SK-N-SH (cell line): ENCODE results near the gene AP1B1. TPM values are rescaled to one million over a fixed set of nuclear protein-coding genes. Genes with fewer than 3 reads are reported as not detected.

Experiments used
- CTCF ChIA-PET: fragments of 300-600, 350-600 bp; formaldehyde crosslinking; extraction: SDS; loops from one replicate; lab custom pipeline; 2021; lab: Yijun Ruan, JAX
- POLR2A ChIA-PET: fragments of 350-600 bp; sonication (Branson Sonifier 250); formaldehyde crosslinking; extraction: SDS; loops from one replicate; lab custom pipeline; 2020; ENCODE audit warnings: antibody characterized with exemption, inconsistent platforms; lab: Yijun Ruan, JAX
- DNase-seq: peaks from one replicate; pipeline ENCODE4 v3.0.0; 2012
- H2AFZ ChIP-seq: fragments of 200-600 bp; sonication (generic); 2 replicates; pipeline ENCODE4 v1.8.1; 2016; ENCODE audit warnings: antibody characterized with exemption, mild to moderate bottlenecking, low read depth
- H3F3A ChIP-seq: fragments of 200-600 bp; sonication (generic); replicated peaks from 2 replicates; pipeline ENCODE3; 2016; ENCODE audit warnings: antibody characterized with exemption, mild to moderate bottlenecking; ENCODE audit not compliant: insufficient read depth
- H3K27ac ChIP-seq, 2 experiments: fragments of 200-500 bp in 1 of 2; fragments of 200-600 bp in 1 of 2; sonication (Bioruptor generic) in 1 of 2; sonication (generic), shearing (Covaris generic) in 1 of 2; 2 replicates each; pipeline versions ENCODE4 v1.5.1 to v1.6.1; 2014 to 2016; ENCODE audit warnings: low read depth in 2 of 2, inconsistent platforms in 1 of 2, low read length in 1 of 2, mild to moderate bottlenecking in 1 of 2, mixed read lengths in 1 of 2
- H3K27me3 ChIP-seq: fragments of 200-600 bp; sonication (generic), shearing (Covaris generic); 2 replicates; pipeline ENCODE4 v1.6.1; 2016; ENCODE audit warnings: mixed run types; ENCODE audit not compliant: insufficient read depth
- H3K36me3 ChIP-seq, 2 experiments: fragments of 200-500 bp in 1 of 2; fragments of 200-600 bp in 1 of 2; sonication (Bioruptor generic) in 1 of 2; sonication (generic) in 1 of 2; replicated peaks in 1 of 2; 2 replicates each; pipeline versions ENCODE3 to v1.5.1; 2014 to 2016; ENCODE audit warnings: low read length in 1 of 2, mild to moderate bottlenecking in 1 of 2; ENCODE audit not compliant: insufficient read depth in 2 of 2, control insufficient read depth in 1 of 2
- H3K4me1 ChIP-seq, 2 experiments: fragments of 200-500 bp in 1 of 2; fragments of 200-600 bp in 1 of 2; sonication (Bioruptor generic) in 1 of 2; sonication (generic), shearing (Covaris generic) in 1 of 2; 2 replicates each; pipeline versions ENCODE4 v1.5.1 to v1.6.1; 2014 to 2016; ENCODE audit warnings: low read depth in 1 of 2, low read length in 1 of 2, mixed run types in 1 of 2; ENCODE audit not compliant: insufficient read depth in 2 of 2, control insufficient read depth in 1 of 2
- H3K4me2 ChIP-seq: fragments of 200-600 bp; sonication (generic), shearing (Covaris generic); 2 replicates; pipeline ENCODE4 v1.6.1; 2017; ENCODE audit warnings: mixed run types
- H3K4me3 ChIP-seq, 2 experiments: fragments of 200-500 bp in 1 of 2; fragments of 200-600 bp in 1 of 2; sonication (Bioruptor generic) in 1 of 2; sonication (generic), shearing (Covaris generic) in 1 of 2; 2 replicates each; pipeline versions ENCODE4 v1.5.1 to v1.8.1; 2014 to 2016; ENCODE audit warnings: low read depth in 2 of 2, inconsistent platforms in 1 of 2, low read length in 1 of 2, mild to moderate bottlenecking in 1 of 2, mixed read lengths in 1 of 2, moderate library complexity in 1 of 2
- H3K79me2 ChIP-seq: fragments of 200-600 bp; sonication (generic); 2 replicates; pipeline ENCODE4 v1.8.1; 2017; ENCODE audit warnings: mild to moderate bottlenecking; ENCODE audit not compliant: insufficient read depth
- H3K9ac ChIP-seq: fragments of 200-600 bp; sonication (generic); 2 replicates; pipeline ENCODE4 v1.6.1; 2017; ENCODE audit warnings: mixed run types
- H3K9me2 ChIP-seq: fragments of 200-600 bp; sonication (generic); 2 replicates; pipeline ENCODE4 v1.6.1; 2017; ENCODE audit warnings: mixed run types
- H3K9me3 ChIP-seq: fragments of 200-600 bp; sonication (generic); 2 replicates; pipeline ENCODE4 v1.6.1; 2017; ENCODE audit warnings: mixed run types, mild to moderate bottlenecking, moderate library complexity
- H4K20me1 ChIP-seq: fragments of 200-600 bp; sonication (generic); 2 replicates; pipeline ENCODE4 v1.6.1; 2017; ENCODE audit warnings: mild to moderate bottlenecking, mixed run types; ENCODE audit not compliant: insufficient read depth
- CHD2 ChIP-seq: fragments of 150-350 bp; IDR thresholded peaks from 2 replicates; pipeline ENCODE4 v1.6.1; 2018; ENCODE audit warnings: low read length; ENCODE audit not compliant: partially characterized antibody
- ELF1 ChIP-seq: IDR thresholded peaks from 2 replicates; pipeline ENCODE4 v1.4.0; 2012
- EZH2phosphoT487 ChIP-seq: fragments of 200-600 bp; sonication (generic); IDR thresholded peaks from 2 replicates; pipeline ENCODE4 v1.6.1; 2017; ENCODE audit warnings: low read depth, mixed run types, mild to moderate bottlenecking, antibody characterized with exemption, moderate library complexity, borderline replicate concordance
- FOSL2 ChIP-seq: IDR thresholded peaks from 2 replicates; pipeline ENCODE4 v1.4.0; 2012; ENCODE audit warnings: low read depth, mild to moderate bottlenecking, moderate library complexity, borderline replicate concordance
- GABPA ChIP-seq: IDR thresholded peaks from 2 replicates; pipeline ENCODE4 v1.4.0; 2012; ENCODE audit warnings: low read depth, mild to moderate bottlenecking
- GATA2 ChIP-seq: sonication (generic); formaldehyde crosslinking; IDR thresholded peaks from 2 replicates; pipeline ENCODE4 v1.5.0; 2020; ENCODE audit warnings: mild to moderate bottlenecking, missing genetic modification reagents
- MXI1 ChIP-seq: IDR thresholded peaks from 2 replicates; pipeline ENCODE4 v1.6.1; 2012; ENCODE audit warnings: mild to moderate bottlenecking, low read depth, low read length, improper control_type of control experiment
- NFIC ChIP-seq: IDR thresholded peaks from 2 replicates; pipeline ENCODE4 v1.4.0; 2012; ENCODE audit warnings: borderline replicate concordance
- NRF1 ChIP-seq: IDR thresholded peaks from 2 replicates; pipeline ENCODE4 v1.6.1; 2012; ENCODE audit warnings: low read depth, mild to moderate bottlenecking, low read length
- RAD21 ChIP-seq: IDR thresholded peaks from 2 replicates; pipeline ENCODE4 v1.6.1; 2012; ENCODE audit warnings: mild to moderate bottlenecking, low read length
- RCOR1 ChIP-seq: fragments of 150-350 bp; IDR thresholded peaks from 2 replicates; pipeline ENCODE4 v1.6.1; 2017; ENCODE audit warnings: antibody characterized with exemption, low read length
- RXRA ChIP-seq: IDR thresholded peaks from 2 replicates; pipeline ENCODE4 v1.4.0; 2012; ENCODE audit warnings: low read depth, mild to moderate bottlenecking, borderline replicate concordance
- SIN3A ChIP-seq: IDR thresholded peaks from 2 replicates; pipeline ENCODE4 v1.6.1; 2012; ENCODE audit warnings: low read depth, mild to moderate bottlenecking, low read length, moderate library complexity, borderline replicate concordance
- TAF1 ChIP-seq: IDR thresholded peaks from 2 replicates; pipeline ENCODE4 v1.6.1; 2012; ENCODE audit warnings: low read depth, mild to moderate bottlenecking, low read length, moderate library complexity, borderline replicate concordance
- TCF12 ChIP-seq: IDR thresholded peaks from 2 replicates; pipeline ENCODE4 v1.4.0; 2012
- TEAD4 ChIP-seq: IDR thresholded peaks from 2 replicates; pipeline ENCODE4 v1.4.0; 2012; ENCODE audit warnings: mild to moderate bottlenecking, borderline replicate concordance; ENCODE audit not compliant: insufficient read depth
- WGBS: methylation state at CpG from one replicate; pipeline ENCODE4 v1.1.6; 2017; ENCODE audit warnings: low lambda C conversion rate; 5-methylcytosine and 5-hydroxymethylcytosine counted together
- polyA plus RNA-seq, 3 experiments: library from polyadenylated mRNA; depleted of rRNA; stranded (reverse); fragments of >200 nt; gene quantifications; 2 replicates each; pipeline ENCODE4 v1.2.3, GENCODE V29; 2012
- TF ChIP-seq, protein P1 (sequence below): fragments of 200-600 bp; sonication (generic); IDR thresholded peaks from 2 replicates; pipeline ENCODE4 v1.6.1; 2017; ENCODE audit warnings: antibody characterized with exemption, mild to moderate bottlenecking, moderate library complexity
- TF ChIP-seq, protein P2 (sequence below): IDR thresholded peaks from 2 replicates; pipeline ENCODE4 v1.4.0; 2012; ENCODE audit warnings: low read depth
- TF ChIP-seq, protein P3 (sequence below): IDR thresholded peaks from 2 replicates; pipeline ENCODE4; 2012
- TF ChIP-seq, protein P4 (sequence below): fragments of 150-350 bp; IDR thresholded peaks from 2 replicates; pipeline ENCODE4 v1.6.1; 2016; ENCODE audit warnings: mild to moderate bottlenecking, low read depth, low read length

Gene AP1B1
- polyA plus RNA-seq, 1 of the 3 experiments (the other 2 are of a cell fraction) = 51.9 TPM

DNA sequence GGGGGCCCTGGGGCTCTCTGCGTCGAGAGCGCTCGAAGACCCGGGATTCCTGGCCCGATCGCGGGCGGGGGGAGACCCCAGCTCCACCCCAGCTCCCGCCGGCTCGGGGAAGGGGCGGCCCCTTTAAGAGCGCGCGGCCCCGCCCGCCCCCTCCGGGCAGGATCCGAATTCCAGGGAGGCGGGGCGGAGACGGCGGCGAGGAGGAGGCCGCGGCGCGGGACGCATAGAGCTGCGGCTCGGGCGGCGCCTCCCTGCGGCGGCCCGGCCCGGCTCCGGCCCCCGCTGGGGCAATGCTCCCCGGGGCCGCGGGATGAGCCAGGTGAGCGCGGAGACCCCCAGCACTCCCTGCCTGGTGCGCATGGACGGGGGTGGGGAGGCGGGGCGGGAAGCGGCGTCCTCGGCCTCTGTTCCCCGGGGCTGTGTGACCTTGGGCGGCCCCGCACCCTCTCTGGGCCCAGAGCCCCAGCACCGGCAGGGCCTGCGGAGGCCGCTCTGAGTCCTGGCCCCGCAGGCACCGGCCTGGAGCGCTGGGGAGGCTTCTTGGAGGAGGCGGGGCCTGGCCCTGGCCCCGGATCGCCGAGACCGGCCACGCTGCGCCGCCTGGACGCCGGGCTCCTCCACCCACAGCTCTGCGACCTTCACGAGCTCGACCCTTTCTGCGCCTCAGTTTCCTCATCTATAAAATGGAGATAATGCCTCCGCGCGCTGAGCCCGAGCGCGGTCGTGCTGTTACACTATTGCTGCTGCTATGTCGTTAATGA, 81.4 kb downstream of the AP1B1 start:
- DNase-seq = peak; percentile 93
- Histone ChIP-seq H3K4me2 (peak overlapping the region; percentile 91), H3K9me3 (no peaks in the 10 kb centered on the region), H3K79me2 (peaks cover 30% of the 10 kb centered on the region), H3K9ac (peak overlapping the region; percentile 90), H3K27me3 (no peaks in the 10 kb centered on the region), H4K20me1 (peaks cover 9% of the 10 kb centered on the region; the same call in 1 of the 2 replicates), H2AFZ (peak overlapping the region; percentile 89; the same call in 1 of the 2 replicates), H3K9me2 (no peaks in the 10 kb centered on the region), H3K36me3 (peaks cover 0 to 2% of the 10 kb centered on the region in 2 experiments), H3K27ac (peak overlapping the region; percentile 88 to 89), H3F3A (peaks cover 5% of the 10 kb centered on the region), H3K4me3 (peak overlapping the region; percentile 74 to 85), H3K4me1 (peaks cover 18 to 50% of the 10 kb centered on the region in 2 experiments; a peak in 3 of 4 replicates)
- ChIA-PET CTCF (interaction anchor here (0.7 to 3.3 kb wide), 13 partner anchors 10 to 62 kb away, joined by 3 to 63 read pairs (median 4); partner anchors contain the start of gene EWSR1), POLR2A (interaction anchor here (1.1 kb wide), 1 partner anchor 247 kb away, joined by 4 read pairs; the partner anchor contains the start of gene THOC5)
- TF ChIP-seq EZH2phosphoT487 (no peak), SIN3A (0 out of 2 replicates have a peak, but pooled peaks have one; percentile 27), TEAD4 (peak; percentile 50; the same call in 1 of the 2 replicates), NRF1 (no peak), MXI1 (0 out of 2 replicates have a peak, but pooled peaks have one; percentile 37), ELF1 (no peak), GABPA (no peak), TAF1 (peak; percentile 32)
- TF ChIP-seq, protein P1, sequence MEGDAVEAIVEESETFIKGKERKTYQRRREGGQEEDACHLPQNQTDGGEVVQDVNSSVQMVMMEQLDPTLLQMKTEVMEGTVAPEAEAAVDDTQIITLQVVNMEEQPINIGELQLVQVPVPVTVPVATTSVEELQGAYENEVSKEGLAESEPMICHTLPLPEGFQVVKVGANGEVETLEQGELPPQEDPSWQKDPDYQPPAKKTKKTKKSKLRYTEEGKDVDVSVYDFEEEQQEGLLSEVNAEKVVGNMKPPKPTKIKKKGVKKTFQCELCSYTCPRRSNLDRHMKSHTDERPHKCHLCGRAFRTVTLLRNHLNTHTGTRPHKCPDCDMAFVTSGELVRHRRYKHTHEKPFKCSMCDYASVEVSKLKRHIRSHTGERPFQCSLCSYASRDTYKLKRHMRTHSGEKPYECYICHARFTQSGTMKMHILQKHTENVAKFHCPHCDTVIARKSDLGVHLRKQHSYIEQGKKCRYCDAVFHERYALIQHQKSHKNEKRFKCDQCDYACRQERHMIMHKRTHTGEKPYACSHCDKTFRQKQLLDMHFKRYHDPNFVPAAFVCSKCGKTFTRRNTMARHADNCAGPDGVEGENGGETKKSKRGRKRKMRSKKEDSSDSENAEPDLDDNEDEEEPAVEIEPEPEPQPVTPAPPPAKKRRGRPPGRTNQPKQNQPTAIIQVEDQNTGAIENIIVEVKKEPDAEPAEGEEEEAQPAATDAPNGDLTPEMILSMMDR = peak; percentile 15; the same call in 1 of the 2 replicates
- WGBS = 31% methylated on average over 24 of the region's 83 CpGs

DNA sequence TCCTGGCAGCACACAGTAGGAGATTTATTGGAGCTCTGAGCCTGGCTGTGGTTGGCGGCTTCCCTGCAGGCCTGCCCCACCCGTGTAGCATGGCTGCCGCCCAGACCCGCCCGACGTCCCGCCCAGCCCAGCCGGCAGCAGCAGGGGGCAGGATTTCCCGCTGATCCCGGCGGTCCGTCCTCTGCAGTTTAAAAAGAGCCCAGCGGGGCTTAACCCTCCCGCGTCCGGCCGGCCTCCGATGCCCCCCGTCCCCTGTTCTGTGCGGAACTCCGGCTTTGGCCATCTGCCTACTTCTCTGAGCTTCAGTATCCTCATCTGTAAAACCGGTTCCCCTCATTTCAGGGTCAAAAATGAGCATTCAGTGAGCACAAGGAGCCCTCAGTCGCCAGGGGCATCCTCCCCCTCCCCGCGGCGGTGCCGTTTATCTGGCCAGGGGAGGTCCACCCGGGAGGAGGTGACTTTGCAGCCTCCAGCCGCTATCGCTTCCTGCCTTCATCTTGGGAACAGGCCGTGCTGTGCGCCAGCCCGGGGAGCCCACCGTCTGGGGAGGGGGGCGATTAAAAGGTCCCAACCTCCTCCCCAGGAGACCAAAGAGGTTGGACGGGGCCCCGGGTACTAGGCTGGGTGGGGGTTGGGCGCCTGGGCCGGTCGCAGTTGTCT, 82.1 kb downstream of the AP1B1 start, which contains the start of gene GAS2L1:
TSS of gene GAS2L1 (plus strand) at position 476 of the 660 bp plus-strand sequence. CDS start 1,456 bp downstream, outside the sequence.
- Histone ChIP-seq H3K27ac (peak within 1 kb of the TSS; percentile 88 to 89), H3K4me3 (peak within 1 kb of the TSS; percentile 74 to 85), H4K20me1 (peaks cover 7% of the 10 kb centered on the region; the same call in 1 of the 2 replicates), H3F3A (peaks cover 5% of the 10 kb centered on the region), H3K4me2 (peak within 1 kb of the TSS; percentile 91), H3K9me2 (no peaks in the 10 kb centered on the region), H2AFZ (peak within 1 kb of the TSS; percentile 89), H3K9ac (peak within 1 kb of the TSS; percentile 90), H3K36me3 (peaks cover 0 to 1% of the 10 kb centered on the region in 2 experiments), H3K4me1 (peaks cover 15 to 51% of the 10 kb centered on the region in 2 experiments; a peak in 3 of 4 replicates), H3K79me2 (peaks cover 30% of the 10 kb centered on the region), H3K27me3 (no peaks in the 10 kb centered on the region), H3K9me3 (no peaks in the 10 kb centered on the region)
- WGBS = 2% methylated on average over 13 of the region's 40 CpGs
- DNase-seq = peak; percentile 96
- POLR2A ChIA-PET = interaction anchor here (1.1 kb wide), 1 partner anchor 248 kb away, joined by 4 read pairs; the partner anchor contains the start of gene THOC5
- CTCF ChIA-PET = interaction anchor here (0.6 to 3.3 kb wide), 17 partner anchors 8 to 69 kb away, joined by 3 to 63 read pairs (median 4); partner anchors contain the start of gene EWSR1
- 0 out of 2 replicates have a peak, but pooled peaks have one; percentile 23 for TF ChIP-seq GABPA
- no peak for TF ChIP-seq MXI1
- TF ChIP-seq, protein P2, sequence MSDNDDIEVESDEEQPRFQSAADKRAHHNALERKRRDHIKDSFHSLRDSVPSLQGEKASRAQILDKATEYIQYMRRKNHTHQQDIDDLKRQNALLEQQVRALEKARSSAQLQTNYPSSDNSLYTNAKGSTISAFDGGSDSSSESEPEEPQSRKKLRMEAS = 0 out of 2 replicates have a peak, but pooled peaks have one; percentile 37
- TF ChIP-seq RAD21 = peak; percentile 65
- no peak for TF ChIP-seq NRF1
- no peak for TF ChIP-seq RXRA
- TF ChIP-seq NFIC = no peak
- no peak for TF ChIP-seq GATA2
- TF ChIP-seq, protein P3, sequence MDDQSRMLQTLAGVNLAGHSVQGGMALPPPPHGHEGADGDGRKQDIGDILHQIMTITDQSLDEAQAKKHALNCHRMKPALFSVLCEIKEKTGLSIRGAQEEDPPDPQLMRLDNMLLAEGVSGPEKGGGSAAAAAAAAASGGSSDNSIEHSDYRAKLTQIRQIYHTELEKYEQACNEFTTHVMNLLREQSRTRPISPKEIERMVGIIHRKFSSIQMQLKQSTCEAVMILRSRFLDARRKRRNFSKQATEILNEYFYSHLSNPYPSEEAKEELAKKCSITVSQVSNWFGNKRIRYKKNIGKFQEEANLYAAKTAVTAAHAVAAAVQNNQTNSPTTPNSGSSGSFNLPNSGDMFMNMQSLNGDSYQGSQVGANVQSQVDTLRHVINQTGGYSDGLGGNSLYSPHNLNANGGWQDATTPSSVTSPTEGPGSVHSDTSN = peak; percentile 42; the same call in 1 of the 2 replicates
- peak; percentile 62 for TF ChIP-seq CHD2
- TF ChIP-seq RCOR1 = no peak
- TF ChIP-seq, protein P4, sequence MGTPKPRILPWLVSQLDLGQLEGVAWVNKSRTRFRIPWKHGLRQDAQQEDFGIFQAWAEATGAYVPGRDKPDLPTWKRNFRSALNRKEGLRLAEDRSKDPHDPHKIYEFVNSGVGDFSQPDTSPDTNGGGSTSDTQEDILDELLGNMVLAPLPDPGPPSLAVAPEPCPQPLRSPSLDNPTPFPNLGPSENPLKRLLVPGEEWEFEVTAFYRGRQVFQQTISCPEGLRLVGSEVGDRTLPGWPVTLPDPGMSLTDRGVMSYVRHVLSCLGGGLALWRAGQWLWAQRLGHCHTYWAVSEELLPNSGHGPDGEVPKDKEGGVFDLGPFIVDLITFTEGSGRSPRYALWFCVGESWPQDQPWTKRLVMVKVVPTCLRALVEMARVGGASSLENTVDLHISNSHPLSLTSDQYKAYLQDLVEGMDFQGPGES = no peak
- TF ChIP-seq SIN3A = no peak
- no peak for TF ChIP-seq TCF12
- TF ChIP-seq FOSL2 = no peak
- TF ChIP-seq ELF1 = peak; percentile 21; the same call in 1 of the 2 replicates
- TF ChIP-seq EZH2phosphoT487 = no peak
